Measurements from ENCODE around the gene PCDH12.

PCDH12 gene

DNA sequence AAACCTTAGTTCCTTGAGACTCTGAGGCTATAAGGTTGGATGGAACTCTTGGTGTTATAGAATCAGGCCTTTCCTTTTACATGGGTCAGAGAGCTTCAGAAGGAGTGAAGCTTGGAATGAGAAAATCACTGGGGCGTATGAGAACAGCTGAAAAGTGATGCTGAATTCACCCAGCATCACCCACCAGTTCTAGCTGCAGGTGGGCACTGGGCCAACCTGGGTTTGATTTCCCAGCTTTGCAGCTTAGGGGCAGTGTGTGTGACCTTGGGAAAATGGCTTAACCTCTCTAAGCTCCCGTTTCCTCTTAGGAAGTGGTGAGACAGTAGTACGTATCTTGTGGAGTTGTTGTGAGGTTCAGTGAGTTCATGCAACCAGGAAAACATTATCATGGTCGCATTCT is 10.7 kb downstream of the PCDH12 start:
- H3K4me3 ChIP-seq (ENCODE audit: low read length), result no peak overlapping the region
- no peaks in the 10 kb centered on the region for H3K4me1 ChIP-seq (ENCODE audit: insufficient read depth, low read length)
- no peaks in the 10 kb centered on the region for H3K9me3 ChIP-seq (ENCODE audit: insufficient read depth, low read depth, low read length)
- H3K27me3 ChIP-seq (ENCODE audit: insufficient read depth, low read length), result no peaks in the 10 kb centered on the region
- no peak overlapping the region for H3K27ac ChIP-seq (ENCODE audit: low read length)
- H3K36me3 ChIP-seq (ENCODE audit: insufficient read depth, low read depth, low read length), result no peaks in the 10 kb centered on the region
- no peak overlapping the region for H3K9ac ChIP-seq (ENCODE audit: low read depth, low read length)

DNA sequence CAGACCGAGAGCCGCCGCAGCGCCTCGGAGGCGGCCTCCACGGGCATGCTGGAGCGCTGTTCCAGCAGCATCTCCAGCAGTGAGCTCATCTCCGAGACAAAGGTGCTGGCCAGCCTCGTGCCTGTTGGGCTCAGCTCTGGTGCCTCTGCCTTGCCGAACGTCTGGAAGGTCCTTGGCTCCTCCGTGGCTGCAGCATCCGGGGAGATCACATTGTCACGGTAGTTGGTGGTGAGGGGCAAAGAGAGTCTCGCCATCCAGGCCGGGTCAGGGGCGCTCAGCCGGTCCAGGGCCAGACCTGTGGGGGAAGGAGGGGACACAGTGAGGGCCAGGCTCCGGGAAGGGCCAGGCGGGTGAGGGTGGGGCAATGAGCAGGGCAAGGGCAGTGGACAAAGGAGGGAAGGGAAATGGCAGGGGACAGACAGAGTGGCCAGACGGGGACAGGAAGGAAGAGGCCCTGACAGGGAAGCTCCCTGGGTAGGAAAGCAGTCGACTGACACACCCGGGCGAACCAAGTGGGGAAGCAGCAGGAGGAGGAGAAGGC is 12.4 kb downstream of the PCDH12 start:
- H3K36me3 ChIP-seq (ENCODE audit: insufficient read depth, low read depth, low read length), result no peaks in the 10 kb centered on the region
- no peaks in the 10 kb centered on the region for H3K9me3 ChIP-seq (ENCODE audit: insufficient read depth, low read depth, low read length)
- H3K9ac ChIP-seq (ENCODE audit: low read depth, low read length), result peak overlapping the region; percentile 39; the same call in 1 of the 2 replicates
- no peaks in the 10 kb centered on the region for H3K27me3 ChIP-seq (ENCODE audit: insufficient read depth, low read length)
- no peak overlapping the region for H3K27ac ChIP-seq (ENCODE audit: low read length)
- H3K4me3 ChIP-seq (ENCODE audit: low read length), result no peak overlapping the region
- no peaks in the 10 kb centered on the region for H3K4me1 ChIP-seq (ENCODE audit: insufficient read depth, low read length)

DNA sequence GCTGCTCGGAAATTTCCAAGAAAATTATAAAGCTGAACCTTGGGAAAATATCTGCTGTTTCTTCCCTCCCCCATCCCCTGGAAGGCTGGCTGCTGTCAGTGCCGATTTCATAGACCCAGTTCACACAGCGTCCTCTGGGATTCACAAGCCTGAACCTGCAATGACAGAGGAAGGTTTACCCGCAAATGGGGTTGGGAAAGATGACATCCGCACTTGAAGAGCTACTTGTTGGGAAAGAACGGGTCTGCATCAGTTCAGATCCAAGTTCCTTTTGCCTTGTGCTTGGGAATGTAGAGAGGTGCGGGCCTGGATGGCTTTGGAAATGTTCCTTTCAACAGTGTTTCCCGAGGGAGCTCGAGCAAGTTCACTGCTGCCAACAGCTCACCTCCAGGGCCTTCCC is 13.9 kb downstream of the PCDH12 start:
- H3K4me1 ChIP-seq (ENCODE audit: insufficient read depth, low read length), result no peaks in the 10 kb centered on the region
- H3K27ac ChIP-seq (ENCODE audit: low read length), result no peak overlapping the region
- no peak overlapping the region for H3K4me3 ChIP-seq (ENCODE audit: low read length)
- no peak overlapping the region for H3K9ac ChIP-seq (ENCODE audit: low read depth, low read length)
- peaks cover 12% of the 10 kb centered on the region; the same call in 1 of the 2 replicates for H3K36me3 ChIP-seq (ENCODE audit: insufficient read depth, low read depth, low read length)
- H3K9me3 ChIP-seq (ENCODE audit: insufficient read depth, low read depth, low read length), result no peaks in the 10 kb centered on the region
- no peaks in the 10 kb centered on the region for H3K27me3 ChIP-seq (ENCODE audit: insufficient read depth, low read length)

DNA sequence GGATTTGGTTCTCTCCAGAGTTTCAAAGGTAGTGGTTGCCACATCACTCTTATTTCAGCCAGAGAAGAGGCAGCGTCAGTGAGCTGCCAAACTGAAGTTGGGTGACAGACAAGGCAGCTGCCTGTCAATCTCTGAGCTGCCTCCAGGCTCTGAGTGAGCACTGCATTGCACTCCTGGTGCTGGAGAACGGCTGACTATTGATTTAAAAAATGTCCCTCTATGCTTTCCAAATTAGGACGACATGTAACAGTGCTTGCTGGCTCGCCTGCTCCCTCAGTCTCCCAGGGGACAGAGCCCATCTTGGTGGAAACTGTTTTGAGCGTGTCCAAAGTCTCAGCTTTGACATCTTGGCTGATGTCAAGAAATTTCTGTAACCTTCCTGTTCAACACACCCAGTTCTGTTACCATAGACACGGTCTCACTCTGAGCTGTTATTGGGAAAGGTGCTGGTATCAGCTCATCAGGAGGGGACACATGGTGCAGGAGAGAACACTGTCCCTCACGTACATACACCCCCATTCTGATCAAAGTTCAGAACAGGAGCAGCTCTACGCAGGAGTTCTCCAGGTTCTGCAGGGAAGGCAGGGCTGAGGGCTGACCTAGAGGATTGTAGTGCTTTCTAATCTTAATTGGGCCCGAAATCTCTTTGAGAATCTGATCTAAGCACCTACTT is 15.7 kb downstream of the PCDH12 start:
- Histone ChIP-seq H3K4me1 (ENCODE audit: insufficient read depth, low read length) (no peaks in the 10 kb centered on the region), H3K4me3 (ENCODE audit: low read length) (no peak overlapping the region), H3K27ac (ENCODE audit: low read length) (no peak overlapping the region), H3K9me3 (ENCODE audit: insufficient read depth, low read depth, low read length) (no peaks in the 10 kb centered on the region), H3K36me3 (ENCODE audit: insufficient read depth, low read depth, low read length) (peaks cover 25% of the 10 kb centered on the region), H3K27me3 (ENCODE audit: insufficient read depth, low read length) (no peaks in the 10 kb centered on the region), H3K9ac (ENCODE audit: low read depth, low read length) (no peak overlapping the region)

DNA sequence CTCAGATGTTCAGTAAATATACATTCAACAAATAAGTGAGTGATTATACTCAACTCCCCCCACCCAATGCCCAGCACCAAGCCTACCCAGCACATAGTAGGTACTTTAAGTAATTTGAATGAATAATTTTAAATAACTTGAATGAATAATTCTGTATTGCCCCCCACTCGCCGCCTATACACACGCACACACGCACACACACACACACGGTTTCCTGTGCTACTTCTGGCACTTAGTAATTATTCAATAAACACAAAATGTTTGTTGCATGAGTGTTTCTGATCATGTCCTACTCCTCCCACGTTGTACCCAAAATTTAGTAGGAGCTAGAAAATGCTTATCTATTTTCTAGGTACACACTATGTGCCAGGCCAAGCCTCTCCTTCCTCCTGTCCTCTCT is 16.2 kb downstream of the PCDH12 start:
- H3K9me3 ChIP-seq (ENCODE audit: insufficient read depth, low read depth, low read length), result no peaks in the 10 kb centered on the region
- no peaks in the 10 kb centered on the region for H3K27me3 ChIP-seq (ENCODE audit: insufficient read depth, low read length)
- H3K4me3 ChIP-seq (ENCODE audit: low read length), result no peak overlapping the region
- no peak overlapping the region for H3K27ac ChIP-seq (ENCODE audit: low read length)
- no peak overlapping the region for H3K9ac ChIP-seq (ENCODE audit: low read depth, low read length)
- no peaks in the 10 kb centered on the region for H3K4me1 ChIP-seq (ENCODE audit: insufficient read depth, low read length)
- H3K36me3 ChIP-seq (ENCODE audit: insufficient read depth, low read depth, low read length), result peaks cover 31% of the 10 kb centered on the region

DNA sequence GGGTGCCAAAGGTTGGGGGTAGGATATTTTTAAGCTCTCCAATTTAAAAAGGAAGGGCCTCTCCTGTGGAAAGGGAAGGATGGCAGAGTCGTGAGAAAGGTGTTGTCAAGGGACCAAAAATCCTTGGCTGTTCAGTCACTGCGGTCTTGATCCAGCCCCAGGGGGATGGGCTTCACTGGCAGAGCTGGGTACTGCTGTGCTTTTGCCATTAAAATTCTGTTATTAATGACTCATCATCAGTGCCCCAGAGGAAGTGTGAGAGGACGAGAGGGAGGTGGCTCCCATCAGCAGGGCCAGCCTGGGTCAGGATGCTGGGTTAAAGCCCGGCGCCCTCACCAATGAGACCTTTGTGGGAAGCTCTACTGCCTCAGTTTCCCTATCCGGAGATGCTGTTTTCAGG is 16.7 kb downstream of the PCDH12 start:
- Histone ChIP-seq H3K9me3 (ENCODE audit: insufficient read depth, low read depth, low read length) (no peaks in the 10 kb centered on the region), H3K27me3 (ENCODE audit: insufficient read depth, low read length) (no peaks in the 10 kb centered on the region), H3K9ac (ENCODE audit: low read depth, low read length) (no peak overlapping the region), H3K36me3 (ENCODE audit: insufficient read depth, low read depth, low read length) (peaks cover 36% of the 10 kb centered on the region), H3K4me3 (ENCODE audit: low read length) (no peak overlapping the region), H3K4me1 (ENCODE audit: insufficient read depth, low read length) (no peaks in the 10 kb centered on the region), H3K27ac (ENCODE audit: low read length) (no peak overlapping the region)

DNA sequence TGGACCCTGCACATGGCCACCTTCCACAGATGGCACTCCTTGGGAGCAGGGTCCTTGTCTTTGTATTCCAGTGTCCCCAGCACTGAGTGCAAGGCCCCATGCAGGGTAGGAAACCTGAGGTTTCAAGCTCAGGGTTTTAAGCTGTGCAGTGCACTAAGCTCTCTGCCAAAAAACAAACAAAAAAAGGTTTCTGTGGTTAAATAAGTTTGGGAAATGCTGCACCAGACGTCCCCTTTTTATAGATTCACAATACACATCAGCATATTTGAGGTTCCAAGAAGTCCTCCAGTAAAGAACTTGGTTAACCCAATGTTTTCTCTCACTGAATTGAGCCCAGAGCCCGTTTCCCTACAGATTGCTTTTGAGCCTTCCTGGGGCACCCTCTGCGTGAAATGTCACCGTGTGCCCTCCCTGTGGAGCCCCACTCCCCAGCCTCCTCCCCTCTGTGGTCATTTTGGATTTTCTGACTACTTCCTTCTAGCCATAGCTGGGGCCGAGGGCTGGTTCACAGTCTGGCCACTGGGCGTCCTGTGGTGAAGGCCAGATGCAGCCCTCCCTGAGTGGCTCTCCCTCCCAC is 17.2 kb downstream of the PCDH12 start:
- no peak overlapping the region for H3K27ac ChIP-seq (ENCODE audit: low read length)
- no peak overlapping the region for H3K4me3 ChIP-seq (ENCODE audit: low read length)
- no peak overlapping the region for H3K9ac ChIP-seq (ENCODE audit: low read depth, low read length)
- no peaks in the 10 kb centered on the region for H3K9me3 ChIP-seq (ENCODE audit: insufficient read depth, low read depth, low read length)
- H3K36me3 ChIP-seq (ENCODE audit: insufficient read depth, low read depth, low read length), result peaks cover 41% of the 10 kb centered on the region
- no peaks in the 10 kb centered on the region for H3K27me3 ChIP-seq (ENCODE audit: insufficient read depth, low read length)
- no peaks in the 10 kb centered on the region for H3K4me1 ChIP-seq (ENCODE audit: insufficient read depth, low read length)

DNA sequence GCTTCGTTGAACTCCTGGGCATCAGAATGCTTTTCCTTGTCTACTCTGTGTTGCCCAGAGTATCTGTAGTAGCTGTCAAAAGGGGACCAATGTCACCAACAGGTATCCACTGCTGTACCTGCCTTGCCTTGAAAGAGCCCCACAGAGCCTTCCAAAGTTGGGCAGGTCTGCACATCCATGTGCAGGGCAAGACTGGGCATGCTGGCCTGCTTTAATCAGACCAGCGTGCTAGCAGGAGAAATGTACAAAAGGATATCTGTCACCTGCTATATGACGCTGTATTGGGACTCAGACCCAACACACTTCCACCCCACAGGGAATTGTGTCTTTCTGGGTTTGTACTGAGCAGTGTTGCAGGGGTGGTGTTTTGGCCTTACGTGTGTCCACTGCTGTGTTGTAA is 22.5 kb downstream of the PCDH12 start:
- Histone ChIP-seq H3K27me3 (ENCODE audit: insufficient read depth, low read length) (no peaks in the 10 kb centered on the region), H3K9ac (ENCODE audit: low read depth, low read length) (no peak overlapping the region), H3K4me1 (ENCODE audit: insufficient read depth, low read length) (no peaks in the 10 kb centered on the region), H3K36me3 (ENCODE audit: insufficient read depth, low read depth, low read length) (peaks cover 91% of the 10 kb centered on the region), H3K9me3 (ENCODE audit: insufficient read depth, low read depth, low read length) (no peaks in the 10 kb centered on the region), H3K27ac (ENCODE audit: low read length) (no peak overlapping the region), H3K4me3 (ENCODE audit: low read length) (no peak overlapping the region)

DNA sequence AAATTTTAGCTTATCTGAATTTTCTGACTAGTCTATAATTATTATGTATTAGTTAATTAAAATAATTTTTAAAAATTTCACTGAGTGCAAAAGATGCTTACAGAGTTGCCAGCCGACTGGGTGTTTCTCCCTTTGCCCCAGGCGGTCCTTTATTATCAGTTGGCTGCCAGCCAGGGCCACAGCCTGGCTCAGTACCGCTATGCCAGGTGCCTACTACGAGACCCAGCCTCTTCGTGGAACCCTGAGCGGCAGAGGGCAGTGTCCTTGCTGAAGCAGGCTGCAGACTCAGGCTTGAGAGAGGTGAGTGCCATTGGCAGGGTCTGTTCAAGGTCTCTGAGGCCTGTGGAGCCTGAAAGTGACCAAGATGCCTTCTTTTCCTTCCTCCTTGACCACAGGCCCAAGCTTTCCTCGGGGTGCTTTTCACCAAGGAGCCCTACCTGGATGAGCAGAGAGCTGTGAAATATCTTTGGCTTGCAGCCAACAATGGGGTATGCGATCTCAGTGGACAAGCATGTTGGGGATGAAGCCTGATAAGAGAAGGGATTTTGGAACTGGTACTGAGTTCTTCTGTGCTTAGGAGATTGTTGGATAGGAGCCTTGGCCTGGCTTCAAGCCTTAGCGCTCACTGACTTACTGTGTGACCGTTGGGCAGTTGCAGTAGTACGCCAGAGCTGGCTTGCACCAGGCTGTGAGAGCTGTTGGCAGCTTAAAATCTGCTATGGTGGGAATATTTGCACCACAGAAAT is 23.7 kb downstream of the PCDH12 start:
- no peak overlapping the region for H3K4me3 ChIP-seq (ENCODE audit: low read length)
- peaks cover 94% of the 10 kb centered on the region for H3K36me3 ChIP-seq (ENCODE audit: insufficient read depth, low read depth, low read length)
- no peak overlapping the region for H3K9ac ChIP-seq (ENCODE audit: low read depth, low read length)
- no peaks in the 10 kb centered on the region for H3K4me1 ChIP-seq (ENCODE audit: insufficient read depth, low read length)
- H3K27ac ChIP-seq (ENCODE audit: low read length), result no peak overlapping the region
- no peaks in the 10 kb centered on the region for H3K9me3 ChIP-seq (ENCODE audit: insufficient read depth, low read depth, low read length)
- H3K27me3 ChIP-seq (ENCODE audit: insufficient read depth, low read length), result no peaks in the 10 kb centered on the region

DNA sequence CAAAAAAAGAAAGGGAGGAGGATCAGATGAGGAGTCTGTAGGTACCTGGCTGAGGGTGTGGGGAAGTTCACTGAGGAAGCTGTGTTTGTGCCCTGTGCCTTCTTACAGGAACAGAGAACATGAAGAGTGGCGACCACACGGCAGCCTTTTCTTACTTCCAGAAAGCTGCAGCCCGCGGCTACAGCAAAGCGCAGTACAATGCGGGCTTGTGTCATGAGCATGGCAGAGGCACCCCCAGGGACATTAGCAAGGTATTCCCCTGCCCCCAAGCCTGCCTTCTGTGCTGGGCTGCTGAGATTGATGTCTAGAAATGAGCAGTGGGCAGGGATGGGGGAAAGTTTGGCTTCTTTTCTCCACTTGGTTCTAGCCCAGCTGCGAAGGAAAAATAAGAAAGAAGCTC is 24.9 kb downstream of the PCDH12 start:
- Histone ChIP-seq H3K9me3 (ENCODE audit: insufficient read depth, low read depth, low read length) (no peaks in the 10 kb centered on the region), H3K27me3 (ENCODE audit: insufficient read depth, low read length) (no peaks in the 10 kb centered on the region), H3K4me1 (ENCODE audit: insufficient read depth, low read length) (no peaks in the 10 kb centered on the region), H3K27ac (ENCODE audit: low read length) (no peak overlapping the region), H3K9ac (ENCODE audit: low read depth, low read length) (no peak overlapping the region), H3K36me3 (ENCODE audit: insufficient read depth, low read depth, low read length) (peaks cover 94% of the 10 kb centered on the region), H3K4me3 (ENCODE audit: low read length) (no peak overlapping the region)

DNA sequence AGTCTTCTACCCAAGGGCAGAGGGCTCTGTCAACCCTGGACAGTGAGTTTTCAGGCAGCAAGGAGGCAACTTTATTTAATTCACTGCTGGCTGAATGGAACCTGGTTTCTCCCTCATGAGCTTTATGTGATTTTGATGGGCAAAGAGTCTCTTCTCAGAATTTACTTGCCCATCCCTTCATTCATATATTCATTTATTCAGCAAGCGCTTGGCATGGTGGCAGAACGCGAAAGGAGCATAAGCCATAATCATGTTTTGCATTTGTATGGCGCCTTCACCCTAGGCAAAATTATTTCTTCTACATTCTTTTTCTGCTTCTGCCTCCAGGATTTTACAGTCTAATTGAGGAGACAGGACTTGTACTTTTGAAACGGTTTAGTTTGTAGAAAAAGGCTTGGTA is 26.3 kb downstream of the PCDH12 start:
- Histone ChIP-seq H3K4me3 (ENCODE audit: low read length) (no peak overlapping the region), H3K9ac (ENCODE audit: low read depth, low read length) (no peak overlapping the region), H3K27me3 (ENCODE audit: insufficient read depth, low read length) (no peaks in the 10 kb centered on the region), H3K36me3 (ENCODE audit: insufficient read depth, low read depth, low read length) (peaks cover 98% of the 10 kb centered on the region), H3K27ac (ENCODE audit: low read length) (no peak overlapping the region), H3K4me1 (ENCODE audit: insufficient read depth, low read length) (no peaks in the 10 kb centered on the region), H3K9me3 (ENCODE audit: insufficient read depth, low read depth, low read length) (no peaks in the 10 kb centered on the region)

Measured in iPS-20b (cell line).